GM12892 (cell line): ENCODE data around the gene SP1.
A peak's percentile ranks its signal among the peaks of the same experiment; 100 is the strongest.
"Not testable (repeated sequence)": the region's sequence is repeated elsewhere in the genome, so short reads cannot be mapped to it uniquely, and the experiment has no call there.

Experiments used
- DNase-seq: peaks from one replicate; pipeline ENCODE4 v3.0.0; 2011; ENCODE audit not compliant: insufficient read length
- FAIRE-seq: peaks from 2 replicates; lab custom pipeline; 2011; peaks lifted over from hg19 to GRCh38; lab: Jason Lieb, UNC
- POLR2A ChIP-seq: IDR thresholded peaks from 2 replicates; pipeline ENCODE4 v1.6.1; 2011; ENCODE audit warnings: low read depth, low read length, control low read depth
- POLR2AphosphoS5 ChIP-seq: IDR thresholded peaks from 2 replicates; pipeline ENCODE4 v1.6.1; 2011; ENCODE audit warnings: low read depth, low read length, control low read depth
- TAF1 ChIP-seq: IDR thresholded peaks from 2 replicates; pipeline ENCODE4 v1.6.1; 2011; ENCODE audit warnings: low read depth, mild to moderate bottlenecking, control low read depth, low read length, borderline replicate concordance

The SP1 gene

DNA sequence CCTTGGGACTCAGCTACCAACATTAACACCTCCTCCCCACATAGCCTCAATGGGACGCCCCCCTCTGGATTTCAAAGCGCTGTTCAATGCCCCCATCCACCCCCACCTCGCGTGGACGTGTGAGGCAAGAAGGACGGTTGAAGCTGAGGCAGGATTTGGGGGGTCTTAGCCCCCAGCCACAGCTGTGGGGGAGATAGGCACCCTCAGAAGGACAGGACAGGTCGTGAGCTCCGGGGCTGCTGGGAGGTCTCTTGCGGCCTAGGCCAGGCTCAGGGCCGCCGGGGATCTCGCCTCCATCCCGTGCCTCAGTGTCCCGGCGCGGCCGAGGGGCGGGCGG lies 35.5 kb upstream of the SP1 start:
- TF ChIP-seq POLR2AphosphoS5, result no peak
- no peak for TF ChIP-seq POLR2A
- no peak for TF ChIP-seq TAF1
- no peak for FAIRE-seq
- no peak for DNase-seq

GRCh38 chr12:53344824-53345485 lies 35.0 kb upstream of the SP1 start:
- DNase-seq, result peak; percentile 63
- FAIRE-seq, result no peak
- no peak for TF ChIP-seq POLR2A
- no peak for TF ChIP-seq POLR2AphosphoS5
- no peak for TF ChIP-seq TAF1

GRCh38 chr12:53345486-53346188 lies 34.3 kb upstream of the SP1 start:
- TF ChIP-seq POLR2AphosphoS5 (no peak), TAF1 (no peak)
- no peak for FAIRE-seq
- DNase-seq, result no peak

- FAIRE-seq (no peak), DNase-seq (no peak)
- TF ChIP-seq POLR2A, result no peak
- TF ChIP-seq TAF1, result no peak
- TF ChIP-seq POLR2AphosphoS5, result no peak
Observed at GRCh38 chr12:53346491-53346890, 33.5 kb upstream of the SP1 start.

GRCh38 chr12:53347905-53348304 lies 32.1 kb upstream of the SP1 start:
- FAIRE-seq (no peak), DNase-seq (no peak)
- TF ChIP-seq TAF1 (no peak), POLR2AphosphoS5 (no peak), POLR2A (no peak)

DNA sequence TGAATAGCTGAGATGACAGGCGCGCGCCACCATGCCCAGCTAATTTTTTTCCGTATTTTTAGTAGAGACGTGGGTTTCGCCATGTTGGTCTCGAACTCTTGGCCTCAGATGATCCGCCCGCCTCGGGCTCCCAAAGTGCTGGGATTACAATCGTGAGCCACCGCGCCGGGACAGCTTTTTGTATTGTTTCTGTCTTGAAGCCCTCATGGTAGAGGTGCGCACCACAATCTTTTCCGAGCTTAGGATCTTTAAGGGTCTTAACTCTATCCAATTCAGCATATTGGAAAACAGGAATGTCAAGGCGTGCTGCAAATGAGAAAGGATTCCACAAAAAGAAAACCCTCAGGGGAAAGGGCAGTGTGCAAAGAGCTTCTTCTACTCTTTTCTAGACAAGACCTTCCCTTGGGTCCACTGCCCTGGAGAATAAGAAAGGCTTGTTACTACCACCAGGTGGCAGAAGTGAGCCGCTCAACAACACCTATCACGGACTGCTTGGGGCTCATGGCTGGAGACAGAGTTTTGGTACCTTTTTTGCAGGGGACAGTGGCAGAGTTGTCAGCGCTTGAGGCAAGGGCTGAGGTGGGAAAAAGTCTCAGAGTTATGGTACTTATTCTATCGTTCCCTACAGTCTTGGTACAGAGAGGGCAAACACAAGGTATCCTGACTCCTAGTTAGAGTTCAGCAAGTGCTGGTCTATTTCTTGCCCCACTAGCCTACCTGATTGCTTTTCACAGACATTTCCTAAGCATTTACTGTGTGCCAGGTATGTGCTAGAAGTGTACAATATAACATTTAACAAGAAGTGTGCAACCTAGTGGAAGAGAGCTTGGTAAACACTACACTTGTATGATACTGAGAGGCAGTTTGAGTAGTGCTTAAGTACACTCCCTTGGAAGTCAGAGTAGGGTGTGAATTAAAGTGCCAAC lies 27.4 kb upstream of the SP1 start:
- FAIRE-seq, result peak; percentile 82

DNA sequence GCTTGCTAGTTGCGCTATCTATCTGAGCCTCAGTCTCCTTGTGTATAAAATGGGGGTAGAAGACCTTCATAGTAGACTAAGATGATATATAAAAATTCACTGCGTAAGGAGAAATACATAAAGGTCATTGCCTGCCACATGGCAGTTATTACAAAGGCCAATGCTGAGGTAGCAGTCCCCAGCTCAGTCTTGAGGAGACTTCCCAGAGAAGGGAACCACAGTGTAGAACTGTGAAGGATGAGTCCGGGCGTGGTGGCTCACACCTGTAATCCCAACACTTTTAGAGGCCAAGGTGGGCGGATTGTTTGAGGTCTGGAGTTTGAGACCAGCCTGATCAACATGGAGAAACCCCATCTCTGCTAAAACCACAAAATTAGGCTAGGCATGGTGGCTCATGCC lies 26.7 kb upstream of the SP1 start:
- FAIRE-seq (no peak), DNase-seq (no peak)

More for the DNA sequence above, 27.4 kb upstream of the SP1 start:
- TF ChIP-seq POLR2AphosphoS5, result no peak
- no peak for TF ChIP-seq TAF1
- TF ChIP-seq POLR2A, result no peak
- no peak for DNase-seq

DNA sequence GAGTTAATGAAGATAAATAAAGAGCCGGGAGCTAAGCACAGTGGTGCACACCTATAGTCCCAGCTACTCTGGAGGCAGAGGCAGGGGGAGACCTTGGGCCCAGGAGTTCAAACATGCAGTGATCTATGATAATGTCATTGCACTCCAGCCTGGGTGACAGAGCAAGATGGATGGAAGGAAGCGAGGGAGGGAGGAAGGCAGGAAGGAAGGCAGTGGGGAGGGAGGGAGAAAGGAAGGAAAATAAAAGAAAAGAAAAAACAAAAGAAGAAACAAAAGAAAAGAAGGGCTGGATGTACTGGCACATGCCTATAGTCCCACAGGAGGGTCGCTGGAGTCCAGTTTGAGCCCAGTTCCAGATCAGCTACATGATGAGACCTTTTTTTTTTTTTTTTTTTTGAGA lies 24.9 kb upstream of the SP1 start:
- TF ChIP-seq TAF1 (no peak), POLR2A (no peak), POLR2AphosphoS5 (no peak)
- FAIRE-seq, result no peak
- DNase-seq, result no peak

More for the DNA sequence above, 26.7 kb upstream of the SP1 start:
- TF ChIP-seq POLR2AphosphoS5 (no peak), POLR2A (no peak), TAF1 (no peak)

DNA sequence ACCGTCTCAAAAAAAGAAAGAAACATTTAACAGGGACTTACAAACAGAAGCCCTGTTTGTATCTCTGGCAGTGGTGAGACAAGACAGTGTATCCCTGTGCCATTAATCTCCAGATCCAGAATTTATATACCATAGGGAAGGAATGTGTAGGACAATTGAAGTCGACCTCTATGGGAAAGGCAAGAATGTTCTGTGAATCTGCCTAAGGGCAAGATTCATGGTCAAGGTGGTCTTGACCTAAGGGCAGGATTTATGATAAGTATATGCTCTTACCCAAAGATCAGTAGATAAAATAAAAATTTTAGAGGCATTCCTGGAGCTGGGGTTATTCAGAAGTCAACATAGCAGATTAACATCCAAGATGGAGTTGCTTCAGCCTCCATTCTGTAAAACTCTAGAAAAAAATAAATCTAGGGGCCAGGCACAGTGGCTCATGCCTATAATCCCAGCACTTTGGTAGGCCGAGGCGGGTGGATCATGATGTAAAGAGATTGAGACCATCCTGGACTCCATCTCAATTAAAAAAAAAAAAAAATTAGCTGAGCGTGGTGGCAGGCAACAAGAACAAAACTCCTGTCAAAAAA lies 21.0 kb upstream of the SP1 start:
- DNase-seq (no peak), FAIRE-seq (no peak)
- TF ChIP-seq POLR2A, result no peak
- no peak for TF ChIP-seq POLR2AphosphoS5
- TF ChIP-seq TAF1, result no peak

- not testable (repeated sequence) for FAIRE-seq, DNase-seq
Observed at GRCh38 chr12:53361638-53362037, 18.3 kb upstream of the SP1 start.

DNA sequence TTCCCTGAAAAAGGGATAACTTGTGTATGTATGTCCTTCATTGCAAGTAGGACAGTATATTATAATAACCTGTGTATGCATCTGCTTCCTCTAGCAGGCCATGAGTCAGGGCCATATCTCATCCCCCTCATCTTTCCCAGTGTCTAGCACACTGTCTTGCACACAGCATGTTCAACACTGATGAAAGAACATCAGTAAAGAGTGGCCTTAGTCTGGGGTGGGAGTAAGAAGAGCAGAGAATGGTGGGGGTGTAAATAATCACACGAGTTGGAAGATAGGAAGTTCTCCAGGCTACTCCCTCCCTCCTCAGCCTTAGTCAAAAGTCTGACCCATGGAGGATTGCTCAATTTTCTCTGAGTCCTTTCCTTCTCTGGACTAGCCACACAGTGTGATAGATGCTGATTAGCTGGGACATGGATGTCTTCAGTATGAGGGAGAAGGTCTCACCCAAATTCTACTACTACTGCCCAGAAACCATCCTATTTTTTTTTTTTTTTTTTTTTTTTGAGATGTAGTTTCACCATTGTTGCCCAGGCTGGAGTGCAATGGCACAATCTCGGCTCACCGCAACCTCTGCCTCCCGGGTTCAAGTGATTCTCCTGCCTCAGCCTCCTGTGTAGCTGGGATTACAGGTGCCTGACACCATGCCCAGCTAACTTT lies 14.6 kb upstream of the SP1 start:
- TF ChIP-seq POLR2AphosphoS5 (no peak), TAF1 (no peak), POLR2A (no peak)
- DNase-seq (no peak), FAIRE-seq (no peak)

GRCh38 chr12:53373554-53374133 lies 6.3 kb upstream of the SP1 start:
- not testable (repeated sequence) for FAIRE-seq, DNase-seq

DNA sequence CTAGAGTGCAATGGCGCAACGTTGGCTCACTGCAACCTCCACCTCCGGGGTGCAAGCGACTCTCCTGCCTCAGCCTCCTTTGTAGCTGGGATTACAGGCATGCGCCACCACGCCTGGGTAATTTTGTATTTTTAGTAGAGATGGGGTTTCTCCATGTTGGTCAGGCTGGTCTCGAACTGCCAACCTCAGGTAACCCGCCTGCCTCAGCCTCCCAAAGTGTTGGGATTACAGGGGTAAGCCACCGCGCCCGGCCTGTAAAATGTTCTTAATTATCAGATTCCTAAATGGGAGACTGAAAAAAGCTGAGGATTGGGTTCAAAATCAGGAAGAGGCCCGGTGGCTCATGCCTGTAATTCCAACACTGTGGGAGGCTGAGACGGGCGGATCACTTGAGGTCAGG lies 5.7 kb upstream of the SP1 start:
- not testable (repeated sequence) for FAIRE-seq, DNase-seq
